A204.1 (cell line): ENCODE data around the gene MRPL12.

Source experiments
- FAIRE-seq: peaks from 2 replicates; lab custom pipeline; 2012; peaks lifted over from hg19 to GRCh38; lab: Jason Lieb, UNC

MRPL12 gene

DNA sequence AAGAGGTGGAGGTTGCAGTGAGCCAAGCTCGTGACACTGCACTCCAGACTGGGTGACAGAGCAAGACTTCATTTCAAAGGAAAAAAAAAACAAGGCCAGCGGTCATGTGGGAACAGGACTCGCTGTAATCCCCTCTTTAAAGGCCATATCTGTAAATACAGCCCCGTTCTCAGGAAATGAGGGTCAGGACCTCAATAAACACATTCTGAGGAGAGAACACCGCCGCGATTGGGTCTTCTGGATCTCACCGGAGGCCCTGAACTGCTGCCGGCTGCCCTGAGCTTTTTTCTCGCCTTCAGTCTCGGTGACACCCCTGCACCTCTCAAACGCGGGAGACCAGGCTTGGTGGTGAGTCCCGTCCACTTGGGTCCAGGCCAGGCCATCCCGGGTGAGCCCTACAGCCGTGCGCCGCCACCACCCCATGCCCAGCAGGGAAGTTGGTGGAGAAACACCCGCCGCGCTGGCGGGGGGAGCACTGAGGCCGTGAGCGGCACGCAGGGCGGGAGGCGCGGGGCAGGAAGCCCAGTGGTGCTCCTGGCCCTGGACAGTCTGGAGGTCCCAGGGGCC is 37.3 kb downstream of the MRPL12 start:
- FAIRE-seq, result no peak

GRCh38 chr17:81741049-81741593 is 38.0 kb downstream of the MRPL12 start:
- FAIRE-seq, result no peak

- FAIRE-seq, result no peak
Observed at GRCh38 chr17:81741594-81742452, 38.7 kb downstream of the MRPL12 start.
